Measurements from ENCODE around the gene DDX1.
"Not testable (repeated sequence)": the region's sequence is repeated elsewhere in the genome, so short reads cannot be mapped to it uniquely, and the experiment has no call there.

Gene DDX1

DNA sequence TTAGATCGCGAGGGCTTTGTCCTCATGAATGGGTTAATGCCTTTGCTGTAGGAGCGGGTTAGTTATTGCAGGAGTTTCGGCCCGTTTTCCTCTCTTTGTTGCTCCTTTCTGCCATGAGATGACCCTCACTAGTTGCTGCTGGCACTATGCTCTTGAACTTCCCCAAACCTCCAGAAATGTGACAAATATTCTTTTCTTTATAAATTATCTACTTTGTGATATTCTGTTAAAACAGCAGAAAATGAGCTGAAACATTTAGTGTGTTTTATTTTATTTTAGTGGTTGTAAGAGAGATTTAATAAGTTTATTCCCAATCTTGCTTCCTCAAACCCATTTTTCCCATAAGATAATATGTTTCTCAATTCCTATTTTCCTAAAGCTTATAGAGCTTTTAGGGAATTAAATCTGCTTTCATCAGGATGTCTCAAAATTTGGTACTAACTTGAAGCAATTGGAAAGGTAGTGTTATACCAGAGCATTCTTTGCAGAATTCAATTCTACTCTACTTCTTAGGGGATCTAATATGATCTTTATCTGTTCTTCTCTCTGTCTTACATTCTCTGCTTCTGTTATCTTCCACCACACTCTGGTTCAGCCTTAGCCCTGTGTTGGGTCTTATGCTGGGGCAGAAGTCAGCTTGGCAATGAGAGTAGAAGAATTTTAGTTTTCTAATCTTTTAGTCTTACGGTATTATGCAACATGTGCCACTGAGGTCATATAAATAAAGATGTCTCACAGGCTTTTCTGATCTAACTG is 23.1 kb downstream of the DDX1 start:
- in situ Hi-C loops (cut with MboI; ENCODE audit: low sequenced_read_pairs): no loop called here

DNA sequence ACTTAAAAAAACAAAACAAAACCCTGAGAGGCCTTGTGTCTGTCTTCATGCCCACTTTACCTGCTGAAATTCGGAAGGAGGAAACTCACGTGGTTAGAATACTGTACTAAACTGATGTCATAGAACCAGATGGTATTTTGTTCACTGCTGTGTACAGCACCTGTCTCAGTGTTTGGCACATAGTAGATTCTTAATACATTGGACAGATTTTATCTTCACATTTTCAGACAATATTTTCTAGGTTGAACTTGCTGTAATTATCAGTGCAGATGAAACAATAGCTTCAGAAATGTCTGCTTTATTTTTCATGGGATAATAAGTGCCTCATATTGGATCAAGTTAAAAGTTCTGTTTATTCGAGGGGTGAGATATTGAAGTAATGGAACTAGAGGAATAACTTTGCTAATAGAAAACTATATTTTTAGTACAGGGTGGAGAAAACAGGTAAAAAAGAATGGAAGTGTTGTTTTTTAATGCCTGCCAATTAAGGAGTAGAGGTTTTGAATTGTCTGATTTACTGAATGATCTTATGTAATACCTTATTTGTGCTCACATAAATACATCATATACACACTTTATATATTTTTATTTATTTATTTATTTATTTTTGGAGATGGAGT is 23.7 kb downstream of the DDX1 start:
- in situ Hi-C loops (cut with MboI; ENCODE audit: low sequenced_read_pairs): no loop called here

- in situ Hi-C loops (cut with MboI; ENCODE audit: low sequenced_read_pairs): no loop called here
These were observed 24.8 kb downstream of the DDX1 start for GRCh38 chr2:15616429-15616828.

DNA sequence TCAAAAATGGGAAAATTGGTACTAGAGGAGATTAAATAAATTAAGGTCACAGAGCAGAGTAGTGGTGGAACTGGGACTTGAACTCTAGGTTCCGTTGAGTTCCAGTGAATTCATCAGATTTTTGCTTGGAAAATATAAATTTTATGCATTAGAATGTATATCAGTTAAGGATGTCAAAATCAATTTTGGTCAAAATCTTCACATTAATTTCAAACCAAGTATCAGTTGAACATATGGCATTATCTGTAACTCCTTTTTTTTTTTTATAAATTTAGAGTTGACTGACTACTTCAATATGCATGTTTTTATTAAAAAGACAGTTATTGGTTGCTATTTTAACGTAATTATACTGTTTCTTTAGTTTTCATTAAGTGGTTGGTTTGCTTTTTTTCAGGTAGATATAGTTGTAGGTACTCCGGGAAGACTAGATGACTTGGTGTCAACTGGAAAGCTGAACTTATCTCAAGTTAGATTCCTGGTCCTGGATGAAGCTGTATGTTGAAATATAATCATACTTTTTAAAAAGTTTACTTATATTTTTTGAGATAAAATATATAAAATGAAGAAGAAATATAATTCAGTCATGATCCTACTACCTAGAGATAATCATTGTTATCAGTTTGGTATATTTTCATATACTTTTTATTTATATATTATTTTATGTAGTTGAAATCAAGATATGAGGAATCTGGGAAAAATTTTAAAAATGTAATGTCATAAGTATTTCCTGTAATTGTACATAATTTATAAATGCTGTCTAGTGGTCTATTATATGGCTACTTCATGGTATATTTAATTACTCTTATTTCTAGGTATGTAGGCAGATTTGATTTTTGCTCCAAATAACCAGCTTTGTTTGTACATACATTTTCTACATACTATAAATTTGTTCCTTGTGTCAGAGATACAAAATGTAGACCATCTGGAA is 25.4 kb downstream of the DDX1 start:
- in situ Hi-C loops (cut with MboI; ENCODE audit: low sequenced_read_pairs): no loop called here

- in situ Hi-C loops (cut with MboI; ENCODE audit: low sequenced_read_pairs): no loop called here
These were observed 26.2 kb downstream of the DDX1 start for GRCh38 chr2:15617778-15618448.

GRCh38 chr2:15618449-15618855 is 26.8 kb downstream of the DDX1 start:
- in situ Hi-C loops (cut with MboI; ENCODE audit: low sequenced_read_pairs): no loop called here

- in situ Hi-C loops (cut with MboI; ENCODE audit: low sequenced_read_pairs): no loop called here
These were observed 27.4 kb downstream of the DDX1 start for GRCh38 chr2:15619076-15619475.

DNA sequence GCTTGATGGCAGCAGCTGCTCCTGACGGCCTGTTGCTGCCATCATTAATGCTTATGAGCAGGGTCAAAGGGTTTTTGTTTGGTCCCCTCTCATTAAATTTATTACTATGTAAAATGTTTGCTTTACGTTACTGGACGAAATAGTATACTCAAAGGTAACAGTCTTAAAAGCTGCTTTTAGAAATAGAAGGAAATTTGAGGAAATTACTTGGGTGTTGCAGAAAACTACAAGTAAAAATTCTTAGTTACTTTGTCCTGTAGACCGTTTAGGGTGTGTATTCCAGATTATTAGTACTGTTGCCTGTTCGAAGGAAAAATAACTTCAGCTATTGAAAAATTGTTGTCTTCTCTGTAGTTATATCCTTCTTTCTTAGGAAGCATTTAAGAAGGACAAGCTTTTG is 27.8 kb downstream of the DDX1 start:
- in situ Hi-C loops (cut with MboI; ENCODE audit: low sequenced_read_pairs): no loop called here

DNA sequence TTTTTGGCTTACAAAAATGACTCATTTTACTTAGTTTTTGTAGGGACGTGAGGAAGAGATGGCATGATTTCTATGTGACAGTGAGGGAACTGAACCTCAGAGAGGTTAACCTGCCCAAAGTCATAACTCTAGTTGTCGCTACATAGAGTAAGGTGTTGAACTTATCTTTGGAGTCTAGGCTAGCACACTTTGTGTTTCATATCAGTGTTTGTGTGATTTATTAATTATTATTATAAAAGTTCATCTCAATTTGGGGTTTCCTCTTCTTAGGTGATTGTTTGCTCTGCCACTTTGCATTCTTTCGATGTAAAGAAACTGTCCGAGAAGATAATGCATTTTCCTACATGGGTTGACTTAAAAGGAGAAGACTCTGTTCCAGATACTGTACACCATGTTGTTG is 28.3 kb downstream of the DDX1 start:
- in situ Hi-C loops (cut with MboI; ENCODE audit: low sequenced_read_pairs): no loop called here

GRCh38 chr2:15620340-15620739 is 28.7 kb downstream of the DDX1 start:
- in situ Hi-C loops (cut with MboI; ENCODE audit: low sequenced_read_pairs): no loop called here

- in situ Hi-C loops (cut with MboI; ENCODE audit: low sequenced_read_pairs): no loop called here
These were observed 29.3 kb downstream of the DDX1 start for GRCh38 chr2:15620857-15621471.

DNA sequence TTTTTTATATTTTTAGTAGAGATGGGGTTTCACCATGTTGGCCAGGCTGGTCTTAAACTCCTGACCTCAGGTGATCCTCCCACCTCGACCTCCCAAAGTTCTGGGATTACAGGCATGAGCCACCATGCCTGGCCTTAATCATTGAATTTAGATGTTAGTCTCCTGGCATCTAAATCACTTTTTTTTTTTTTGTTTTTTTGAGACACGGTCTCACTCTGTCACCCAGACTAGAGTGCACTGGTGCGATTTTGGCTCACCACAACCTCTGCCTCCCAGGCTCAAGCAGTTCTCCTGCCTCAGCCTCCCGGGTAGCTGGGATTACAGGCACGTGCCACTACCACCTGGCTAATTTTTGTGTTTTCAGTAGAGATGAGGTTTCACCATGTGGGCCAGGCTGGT is 29.8 kb downstream of the DDX1 start:
- in situ Hi-C loops (cut with MboI; ENCODE audit: low sequenced_read_pairs): not testable (repeated sequence)

DNA sequence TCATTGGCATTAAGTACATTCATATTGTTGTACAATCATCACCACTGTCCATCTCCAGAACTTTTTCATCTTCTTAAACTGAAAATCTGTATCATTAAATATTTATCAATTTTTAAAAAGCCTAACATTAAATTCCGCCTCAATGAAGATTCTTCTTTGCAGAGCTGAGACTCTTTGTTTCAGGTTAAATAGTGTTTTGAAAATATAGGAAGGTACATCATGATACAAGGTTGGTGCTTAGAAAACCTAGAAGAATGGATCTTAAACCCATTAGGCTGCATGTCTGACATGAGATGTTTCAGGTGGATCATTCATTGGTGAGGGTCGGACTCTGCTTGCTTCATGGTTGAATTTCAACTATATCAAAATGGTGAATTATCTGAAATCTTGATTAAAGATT is 30.5 kb downstream of the DDX1 start:
- in situ Hi-C loops (cut with MboI; ENCODE audit: low sequenced_read_pairs): no loop called here

DNA sequence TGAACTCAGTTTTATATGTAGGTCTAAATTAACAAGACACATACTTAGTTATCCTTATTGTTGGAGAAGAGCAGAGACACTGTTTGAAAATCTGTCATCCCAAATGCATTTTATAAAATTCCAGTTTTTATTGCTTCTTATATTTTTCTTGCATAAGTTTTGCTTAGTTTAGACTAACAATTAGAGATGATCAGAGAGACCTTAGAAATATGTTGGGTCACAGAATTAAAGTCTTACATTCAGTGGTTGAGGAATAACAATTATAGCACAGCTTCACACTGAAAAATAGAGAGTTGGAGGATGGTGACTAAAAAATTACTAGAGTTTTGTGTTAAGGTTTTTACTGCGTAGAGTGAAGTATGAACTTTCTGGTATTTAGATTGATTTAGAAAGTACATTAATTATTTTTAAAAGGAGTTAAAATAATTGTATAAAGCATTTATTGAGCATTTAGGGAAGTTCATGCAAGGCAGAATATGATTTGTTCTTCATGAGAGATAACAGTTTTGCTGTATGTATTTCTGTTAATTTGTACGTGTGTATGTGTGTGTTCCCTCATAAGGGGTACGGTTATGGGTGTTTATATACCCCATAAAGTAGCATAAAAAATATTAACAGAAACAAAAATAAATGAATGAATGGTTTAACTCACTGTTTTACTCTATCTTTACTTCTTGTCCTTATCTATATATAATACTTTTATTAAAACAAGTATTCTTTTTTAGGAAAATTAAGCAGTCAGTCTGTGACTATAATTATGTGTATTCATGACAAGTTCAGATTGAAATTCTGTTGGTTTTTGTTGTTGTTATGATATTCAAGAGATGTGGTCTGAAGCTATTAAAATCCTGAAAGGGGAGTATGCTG is 31.2 kb downstream of the DDX1 start:
- in situ Hi-C loops (cut with MboI; ENCODE audit: low sequenced_read_pairs): no loop called here

DNA sequence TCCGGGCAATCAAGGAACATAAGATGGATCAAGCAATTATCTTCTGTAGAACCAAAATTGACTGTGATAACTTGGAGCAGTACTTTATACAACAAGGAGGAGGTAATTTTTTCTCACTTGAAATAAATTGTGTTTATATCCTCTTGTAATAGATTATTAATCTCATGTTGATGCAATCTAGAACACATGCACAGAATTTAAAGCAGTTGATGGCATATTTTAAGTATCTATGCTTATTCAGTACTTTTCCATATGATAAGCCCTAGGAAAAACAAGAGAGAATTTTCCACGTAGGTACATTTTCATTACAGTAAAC is 31.8 kb downstream of the DDX1 start:
- in situ Hi-C loops (cut with MboI; ENCODE audit: low sequenced_read_pairs): no loop called here

GRCh38 chr2:15623898-15624541 is 32.4 kb downstream of the DDX1 start:
- in situ Hi-C loops (cut with MboI; ENCODE audit: low sequenced_read_pairs): no loop called here

DNA sequence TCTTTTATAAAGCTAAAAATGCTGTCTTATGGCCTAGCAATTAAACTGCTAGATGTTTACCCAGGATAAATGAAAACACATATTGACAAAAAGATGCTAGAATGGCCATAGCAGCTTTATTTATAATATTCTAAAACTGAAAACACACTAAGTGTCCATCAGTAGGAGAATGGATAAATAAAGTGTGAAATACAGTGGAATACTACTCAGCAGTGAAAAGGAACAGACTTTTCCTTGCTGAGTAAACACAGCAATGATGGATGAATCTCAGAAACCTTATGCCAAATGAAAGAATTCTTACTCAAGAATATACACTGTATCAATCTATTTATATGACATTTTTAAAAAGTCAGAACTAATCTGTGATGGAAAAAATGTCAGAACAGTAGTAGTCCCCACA is 33.2 kb downstream of the DDX1 start:
- in situ Hi-C loops (cut with MboI; ENCODE audit: low sequenced_read_pairs): no loop called here

DNA sequence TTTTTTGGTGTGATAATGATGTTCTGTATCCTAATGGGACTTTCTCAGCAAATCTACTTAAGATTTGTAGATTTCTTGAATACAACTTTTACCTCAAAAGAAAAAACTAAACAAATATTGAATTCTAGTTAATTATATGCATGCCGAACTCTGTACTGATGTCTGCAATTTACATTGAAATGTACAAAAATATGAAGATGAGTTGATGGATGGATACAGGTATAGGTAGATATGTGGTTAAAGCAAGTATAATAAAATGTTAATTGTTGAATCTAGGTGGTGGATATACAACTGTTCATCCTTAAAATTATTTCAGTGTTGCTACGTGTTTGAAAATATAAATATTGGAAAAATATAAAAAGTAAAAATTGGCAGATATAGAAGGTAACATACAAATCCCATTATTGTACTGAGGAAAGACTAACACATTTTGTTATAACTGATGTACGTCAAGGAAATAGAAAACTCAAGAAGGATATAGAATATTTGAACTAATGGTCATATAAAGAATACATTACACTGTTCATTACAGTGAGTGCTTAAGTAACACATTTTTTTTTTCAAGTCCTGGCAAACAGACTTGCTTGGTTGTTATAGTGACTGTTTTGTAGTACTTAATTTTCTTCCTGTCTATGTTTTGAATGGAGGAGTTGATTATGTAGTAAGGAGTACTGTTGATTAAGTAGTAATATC is 33.8 kb downstream of the DDX1 start:
- in situ Hi-C loops (cut with MboI; ENCODE audit: low sequenced_read_pairs): no loop called here

- in situ Hi-C loops (cut with MboI; ENCODE audit: low sequenced_read_pairs): no loop called here
These were observed 34.5 kb downstream of the DDX1 start for GRCh38 chr2:15626126-15626525.

Data from hTERT RPE-1 (cell line).